Keratinocyte (primary cell): Measurements from ENCODE around the gene RASGRF2. TPM values are rescaled to one million over a fixed set of nuclear protein-coding genes. Genes with fewer than 3 reads are reported as not detected.

Source experiments
- DNase-seq: peaks from one replicate; pipeline ENCODE4 v3.0.0-alpha.2; 2011; ENCODE audit warnings: low read depth, missing footprints, low spot score
- FAIRE-seq: peaks from 2 replicates; lab custom pipeline; 2011; peaks lifted over from hg19 to GRCh38; lab: Jason Lieb, UNC
- H2AFZ ChIP-seq: 2 replicates; pipeline ENCODE4 v1.6.0; 2012; ENCODE audit warnings: low read length, control low read depth, inconsistent platforms; ENCODE audit not compliant: control insufficient read depth
- H3K27ac ChIP-seq: 2 replicates; pipeline ENCODE4 v1.5.1; 2011; ENCODE audit warnings: low read length; ENCODE audit not compliant: control insufficient read depth, insufficient read depth
- H3K27me3 ChIP-seq: 3 replicates; pipeline ENCODE4 v1.6.0; 2011; ENCODE audit warnings: low read length; ENCODE audit not compliant: control insufficient read depth, insufficient read depth; ENCODE audit errors: extremely low read depth
- H3K36me3 ChIP-seq, 2 experiments: 2 replicates in 1 of 2; 3 replicates in 1 of 2; pipeline ENCODE4 v1.5.1; 2011; ENCODE audit warnings: low read length in 2 of 2, mild to moderate bottlenecking in 1 of 2; ENCODE audit not compliant: control insufficient read depth in 2 of 2, insufficient read depth in 2 of 2; ENCODE audit errors: extremely low read depth in 1 of 2
- H3K4me1 ChIP-seq: 3 replicates; pipeline ENCODE4 v1.5.1; 2011; ENCODE audit warnings: low read length; ENCODE audit not compliant: control insufficient read depth, insufficient read depth; ENCODE audit errors: extremely low read depth
- H3K4me2 ChIP-seq: 3 replicates; pipeline ENCODE4 v1.6.0; 2011; ENCODE audit warnings: low read depth, low read length; ENCODE audit not compliant: control insufficient read depth, insufficient read depth; ENCODE audit errors: extremely low read depth
- H3K4me3 ChIP-seq, 3 experiments: fragments of 200-600 bp in 1 of 3; sonication (generic) in 1 of 3; 2 replicates in 2 of 3; 3 replicates in 1 of 3; pipeline ENCODE4 v1.5.1; 2011 to 2016; ENCODE audit warnings: low read length in 3 of 3, mild to moderate bottlenecking in 3 of 3, control low read depth in 2 of 3, inconsistent platforms in 1 of 3, low read depth in 1 of 3, mixed read lengths in 1 of 3, mixed run types in 1 of 3, moderate library complexity in 1 of 3; ENCODE audit not compliant: control insufficient read depth in 2 of 3, insufficient read depth in 2 of 3; ENCODE audit errors: extremely low read depth in 1 of 3
- H3K79me2 ChIP-seq: 2 replicates; pipeline ENCODE4 v1.6.0; 2012; ENCODE audit warnings: low read length; ENCODE audit not compliant: control insufficient read depth, insufficient read depth
- H3K9ac ChIP-seq: 3 replicates; pipeline ENCODE4 v1.6.0; 2011; ENCODE audit warnings: low read length; ENCODE audit not compliant: control insufficient read depth, insufficient read depth; ENCODE audit errors: extremely low read depth
- H3K9me1 ChIP-seq: 3 replicates; pipeline ENCODE4 v1.6.0; 2011; ENCODE audit warnings: low read length; ENCODE audit not compliant: control insufficient read depth, insufficient read depth; ENCODE audit errors: extremely low read depth
- H3K9me3 ChIP-seq: 2 replicates; pipeline ENCODE4 v1.5.1; 2012; ENCODE audit warnings: low read depth, low read length; ENCODE audit not compliant: control insufficient read depth
- H4K20me1 ChIP-seq: 3 replicates; pipeline ENCODE4 v1.6.0; 2011; ENCODE audit warnings: low read length; ENCODE audit not compliant: control insufficient read depth, insufficient read depth; ENCODE audit errors: extremely low read depth
- EZH2 ChIP-seq: IDR thresholded peaks from one replicate; pipeline ENCODE4 v1.6.1; 2012; ENCODE audit warnings: inconsistent platforms, mild to moderate bottlenecking, low read length, moderate library complexity
- dilution Hi-C: fragments of 300-500 bp; cut with MboI; formaldehyde crosslinking; loops from one replicate; pipeline ENCODE4 v1.7.0; 2020; ENCODE audit warnings: low sequenced_read_pairs; ENCODE audit not compliant: extremely low pct_ligation_motif_present
- polyA plus RNA-seq, 5 experiments: library from polyadenylated mRNA; depleted of rRNA in 3 of 5; stranded (reverse) in 3 of 5; stranded (forward) in 1 of 5; unstranded in 1 of 5; fragments of >200 nt; gene quantifications; 1 replicate in 1 of 5; 2 replicates in 3 of 5; 3 replicates in 1 of 5; pipeline versions ENCODE4 v1.2.1 to v1.2.3, GENCODE V29; 2011 to 2012; ENCODE audit warnings: missing spikeins in 2 of 5, low read depth in 1 of 5, low replicate concordance in 1 of 5
- TF ChIP-seq, protein P1 (sequence below), 3 experiments: IDR thresholded peaks in 1 of 3; conservative IDR thresholded peaks in 1 of 3; optimal IDR thresholded peaks in 1 of 3; 2 replicates in 2 of 3; 3 replicates in 1 of 3; pipeline versions ENCODE3 to v1.5.1; 2011; ENCODE audit warnings: low read length in 3 of 3, mild to moderate bottlenecking in 3 of 3, moderate library complexity in 2 of 3, control low read depth in 1 of 3, inconsistent platforms in 1 of 3; ENCODE audit not compliant: insufficient read depth in 2 of 3; ENCODE audit errors: extremely low read depth in 1 of 3

Gene RASGRF2
- polyA plus RNA-seq, 1 donor (not counting 4 experiments of a cell fraction or from before 2014, with no cell fraction given) = 0.03 TPM

DNA sequence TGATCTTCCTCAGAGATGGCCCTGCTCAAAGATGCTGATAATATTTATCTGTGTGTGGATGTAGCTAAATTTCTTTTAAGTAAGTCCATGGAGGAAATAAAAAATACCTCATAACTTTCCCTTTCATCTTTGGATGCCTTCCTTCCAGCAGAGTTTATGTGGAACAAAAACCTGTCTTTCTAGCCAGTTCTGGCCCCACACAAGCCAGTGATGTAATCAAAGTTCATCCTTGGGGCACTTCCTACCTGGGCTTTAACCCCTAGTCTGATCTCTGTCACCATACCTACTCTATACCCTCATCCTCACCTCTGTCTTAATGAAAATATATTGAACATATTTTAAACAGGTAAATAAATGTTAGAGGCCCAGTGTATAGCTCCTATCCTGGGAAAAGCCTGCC is 39.8 kb upstream of the RASGRF2 start:
- Histone ChIP-seq H3K36me3 (no peaks in the 10 kb centered on the region), H3K9ac (no peak overlapping the region), H3K79me2 (no peaks in the 10 kb centered on the region), H3K4me2 (no peak overlapping the region), H4K20me1 (no peaks in the 10 kb centered on the region), H3K27ac (no peak overlapping the region), H3K4me1 (peaks cover 3% of the 10 kb centered on the region), H3K27me3 (no peaks in the 10 kb centered on the region), H3K9me1 (no peaks in the 10 kb centered on the region), H3K4me3 (no peak overlapping the region), H2AFZ (no peak overlapping the region), H3K9me3 (no peaks in the 10 kb centered on the region)
- dilution Hi-C loops = no loop called here
- FAIRE-seq (no peak), DNase-seq (no peak)
- TF ChIP-seq, protein P1, sequence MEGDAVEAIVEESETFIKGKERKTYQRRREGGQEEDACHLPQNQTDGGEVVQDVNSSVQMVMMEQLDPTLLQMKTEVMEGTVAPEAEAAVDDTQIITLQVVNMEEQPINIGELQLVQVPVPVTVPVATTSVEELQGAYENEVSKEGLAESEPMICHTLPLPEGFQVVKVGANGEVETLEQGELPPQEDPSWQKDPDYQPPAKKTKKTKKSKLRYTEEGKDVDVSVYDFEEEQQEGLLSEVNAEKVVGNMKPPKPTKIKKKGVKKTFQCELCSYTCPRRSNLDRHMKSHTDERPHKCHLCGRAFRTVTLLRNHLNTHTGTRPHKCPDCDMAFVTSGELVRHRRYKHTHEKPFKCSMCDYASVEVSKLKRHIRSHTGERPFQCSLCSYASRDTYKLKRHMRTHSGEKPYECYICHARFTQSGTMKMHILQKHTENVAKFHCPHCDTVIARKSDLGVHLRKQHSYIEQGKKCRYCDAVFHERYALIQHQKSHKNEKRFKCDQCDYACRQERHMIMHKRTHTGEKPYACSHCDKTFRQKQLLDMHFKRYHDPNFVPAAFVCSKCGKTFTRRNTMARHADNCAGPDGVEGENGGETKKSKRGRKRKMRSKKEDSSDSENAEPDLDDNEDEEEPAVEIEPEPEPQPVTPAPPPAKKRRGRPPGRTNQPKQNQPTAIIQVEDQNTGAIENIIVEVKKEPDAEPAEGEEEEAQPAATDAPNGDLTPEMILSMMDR (optimal IDR thresholded peaks at IDR 0.05 in 1 of 3, IDR thresholded peaks at IDR 0.05 in 1 of 3, conservative IDR thresholded peaks at IDR 0.05 in 1 of 3; ENCODE audit: extremely low read depth in 1 of 3, insufficient read depth in 2 of 3, low read length in 3 of 3) = no peak
- TF ChIP-seq EZH2 = no peak

DNA sequence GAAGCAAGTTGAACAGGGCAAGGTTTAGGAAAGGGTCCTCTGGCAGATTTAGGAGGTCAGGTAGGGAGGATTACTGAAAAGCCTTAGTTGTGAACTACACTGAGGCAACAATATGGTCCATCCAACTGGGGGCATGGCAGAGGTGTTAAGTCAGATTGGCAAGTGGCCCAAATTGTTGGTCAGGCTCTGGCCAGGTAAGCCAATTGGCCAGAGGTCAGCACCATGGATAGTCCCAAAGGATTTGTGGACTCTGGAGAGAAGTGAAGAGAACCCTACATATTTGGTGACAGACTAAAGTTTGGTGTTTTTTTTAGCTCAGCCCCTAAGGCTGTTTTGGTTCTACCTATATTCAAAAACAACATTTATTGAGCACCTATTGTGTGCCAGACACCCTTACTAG is 39.1 kb upstream of the RASGRF2 start:
- Histone ChIP-seq H3K27ac (no peak overlapping the region), H3K9me3 (no peaks in the 10 kb centered on the region), H3K9ac (no peak overlapping the region), H4K20me1 (no peaks in the 10 kb centered on the region), H2AFZ (no peak overlapping the region), H3K4me2 (no peak overlapping the region), H3K4me3 (no peak overlapping the region), H3K9me1 (no peaks in the 10 kb centered on the region), H3K4me1 (peaks cover 3% of the 10 kb centered on the region), H3K79me2 (no peaks in the 10 kb centered on the region), H3K27me3 (no peaks in the 10 kb centered on the region), H3K36me3 (no peaks in the 10 kb centered on the region)
- dilution Hi-C loops = no loop called here
- FAIRE-seq (no peak), DNase-seq (no peak)
- TF ChIP-seq, protein P1 (optimal IDR thresholded peaks at IDR 0.05 in 1 of 3, IDR thresholded peaks at IDR 0.05 in 1 of 3, conservative IDR thresholded peaks at IDR 0.05 in 1 of 3; ENCODE audit: extremely low read depth in 1 of 3, insufficient read depth in 2 of 3, low read length in 3 of 3) = no peak
- TF ChIP-seq EZH2 = no peak
